Occipital lobe (tissue), 2 donors: ENCODE measurements around the gene LRRC75B. TPM values are rescaled to one million over a fixed set of nuclear protein-coding genes. Genes with fewer than 3 reads are reported as not detected.
A peak's percentile ranks its signal among the peaks of the same experiment; 100 is the strongest.
"Not testable (repeated sequence)": the region's sequence is repeated elsewhere in the genome, so short reads cannot be mapped to it uniquely, and the experiment has no call there.

Experiments
- DNase-seq: peaks from one replicate; lab custom pipeline; 2025; lab: John Stamatoyannopoulos, UW
- total RNA-seq: library from RNA; depleted of rRNA; stranded (reverse); fragments of >200 nt; gene quantifications from one replicate; pipeline ENCODE4 v1.2.3, GENCODE V29; 2014

Gene LRRC75B
- total RNA-seq, 1 donor from 2014 or later = 5.3 TPM

DNA sequence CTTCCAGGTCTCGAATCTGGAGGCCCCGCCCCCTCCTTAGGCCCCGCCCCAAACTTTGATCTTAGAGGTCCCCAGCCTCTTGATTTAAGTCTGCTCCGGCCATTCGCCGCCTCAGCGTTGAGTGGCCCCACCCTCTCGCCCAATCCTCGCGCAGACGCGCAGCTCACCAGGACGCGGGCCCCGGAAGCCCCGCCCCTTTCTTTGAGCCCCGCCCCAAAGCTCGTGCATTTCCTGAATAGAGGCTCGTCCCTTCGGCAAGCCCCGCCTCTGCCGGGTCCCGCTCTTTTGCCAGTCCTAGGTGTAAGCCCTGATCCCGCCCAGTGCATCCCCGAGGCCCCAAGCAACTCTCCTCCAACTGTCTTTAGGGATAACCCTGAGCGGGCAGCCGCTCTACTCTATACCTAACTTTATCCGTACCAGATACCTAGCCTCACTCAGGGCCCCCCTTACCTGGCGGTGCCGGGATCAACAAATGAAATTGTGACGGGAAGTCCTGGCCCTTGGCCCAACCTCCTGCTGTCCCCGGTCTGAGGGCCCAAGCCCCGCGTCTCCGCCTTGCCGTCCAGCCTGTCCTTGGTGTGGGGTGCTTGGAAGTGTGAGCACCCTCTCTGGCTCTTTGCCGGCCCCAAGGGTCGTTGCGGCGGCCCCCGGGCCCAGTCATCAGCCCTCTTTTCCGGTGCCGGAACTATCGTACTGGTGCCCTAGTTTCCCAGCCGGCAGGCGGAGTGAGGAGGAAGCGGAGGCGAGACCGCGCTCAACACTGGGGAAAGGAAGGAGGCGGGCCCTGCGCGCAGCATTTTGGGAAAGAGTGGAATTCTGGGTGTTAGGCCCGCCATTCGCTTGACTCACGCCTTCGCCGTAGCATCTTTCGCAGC, 37.5 kb downstream of the LRRC75B start, which contains the start of gene SNRPD3:
Gene SNRPD3 (plus strand): TSS at position 835 of the 875 bp plus-strand sequence. CDS start 1,676 bp downstream, outside the sequence.
- DNase-seq = peak; percentile 99

DNA sequence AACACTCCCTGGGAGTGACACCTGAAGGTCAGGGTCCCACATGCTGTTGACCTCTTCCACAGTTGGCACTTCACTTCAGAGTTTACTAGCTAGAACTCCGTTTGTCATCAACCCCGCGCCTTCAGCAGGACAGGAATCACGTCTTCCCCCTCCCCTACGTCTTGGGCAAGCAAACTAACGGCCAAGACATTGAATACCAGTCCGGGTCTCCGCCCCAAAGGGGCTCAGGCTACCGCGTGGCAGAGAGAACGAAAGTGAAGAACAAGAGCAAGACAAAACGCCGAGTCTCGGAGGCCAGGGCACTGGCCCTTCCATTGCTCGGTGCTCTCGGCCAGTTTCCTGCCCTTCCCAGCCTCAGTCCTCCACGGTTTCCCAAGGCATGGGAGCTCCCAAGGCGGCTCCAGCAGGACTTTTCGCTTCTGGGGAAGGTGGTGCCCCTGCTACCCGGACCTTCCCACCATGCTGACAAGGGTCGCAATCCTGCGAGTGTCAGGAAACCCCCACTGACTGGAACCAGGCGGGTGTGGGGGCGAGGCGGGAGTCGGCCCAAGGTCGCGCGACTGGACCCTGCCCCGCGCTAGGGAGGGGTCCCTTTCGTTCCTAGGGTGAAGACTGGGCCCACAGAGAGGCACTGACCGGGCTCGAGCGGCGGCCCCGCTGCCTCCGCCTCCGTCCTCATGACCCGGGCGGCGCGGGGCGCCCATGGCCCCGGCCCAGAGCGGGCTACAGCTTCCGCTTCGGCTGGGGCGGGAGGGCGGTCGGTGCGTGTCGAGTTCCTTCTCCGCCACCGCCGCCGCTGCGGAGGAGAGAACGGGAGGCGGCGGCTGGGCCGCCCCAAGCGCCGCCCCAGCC, 38.3 kb downstream of the LRRC75B start, which contains the start of gene GUCD1:
Gene GUCD1 (minus strand): TSS at position 826 of the 852 bp plus-strand sequence. CDS start 147 bp downstream, at position 679.
- DNase-seq = no peak

DNA sequence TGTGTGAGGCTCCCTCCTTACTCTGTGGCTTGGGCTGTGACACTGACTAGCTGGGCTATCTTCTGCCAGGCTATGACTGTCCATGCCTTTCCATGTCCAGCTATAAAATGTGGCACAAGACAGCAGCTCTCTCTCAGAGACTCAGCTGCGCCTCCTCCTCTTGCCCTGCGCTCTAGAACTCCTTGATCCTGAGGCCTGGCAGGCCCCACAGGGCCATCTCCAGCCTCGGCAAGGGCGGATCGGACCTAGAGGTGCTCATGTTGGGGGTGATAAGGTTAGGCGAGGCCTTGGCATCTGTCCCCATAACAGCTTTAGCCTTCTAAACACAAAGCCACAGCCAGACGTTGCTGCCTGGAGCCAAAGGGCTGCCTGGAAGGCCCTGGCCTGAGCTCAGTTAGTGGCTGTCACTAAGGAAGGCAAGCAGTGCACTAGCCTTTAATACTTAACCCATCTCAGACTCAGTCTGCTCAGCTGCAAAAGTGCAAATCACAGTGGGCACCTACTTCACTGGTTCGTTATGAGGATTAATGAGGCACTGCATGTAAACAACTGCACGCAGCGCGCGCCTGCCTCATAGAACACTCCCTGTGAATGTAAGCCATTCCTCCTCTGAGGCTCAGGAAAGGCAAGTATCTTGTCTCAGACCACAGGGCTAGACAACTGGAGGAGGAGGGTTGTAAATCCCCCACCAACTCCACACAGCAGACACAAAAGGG, 39.1 kb downstream of the LRRC75B start:
- no peak for DNase-seq

DNA sequence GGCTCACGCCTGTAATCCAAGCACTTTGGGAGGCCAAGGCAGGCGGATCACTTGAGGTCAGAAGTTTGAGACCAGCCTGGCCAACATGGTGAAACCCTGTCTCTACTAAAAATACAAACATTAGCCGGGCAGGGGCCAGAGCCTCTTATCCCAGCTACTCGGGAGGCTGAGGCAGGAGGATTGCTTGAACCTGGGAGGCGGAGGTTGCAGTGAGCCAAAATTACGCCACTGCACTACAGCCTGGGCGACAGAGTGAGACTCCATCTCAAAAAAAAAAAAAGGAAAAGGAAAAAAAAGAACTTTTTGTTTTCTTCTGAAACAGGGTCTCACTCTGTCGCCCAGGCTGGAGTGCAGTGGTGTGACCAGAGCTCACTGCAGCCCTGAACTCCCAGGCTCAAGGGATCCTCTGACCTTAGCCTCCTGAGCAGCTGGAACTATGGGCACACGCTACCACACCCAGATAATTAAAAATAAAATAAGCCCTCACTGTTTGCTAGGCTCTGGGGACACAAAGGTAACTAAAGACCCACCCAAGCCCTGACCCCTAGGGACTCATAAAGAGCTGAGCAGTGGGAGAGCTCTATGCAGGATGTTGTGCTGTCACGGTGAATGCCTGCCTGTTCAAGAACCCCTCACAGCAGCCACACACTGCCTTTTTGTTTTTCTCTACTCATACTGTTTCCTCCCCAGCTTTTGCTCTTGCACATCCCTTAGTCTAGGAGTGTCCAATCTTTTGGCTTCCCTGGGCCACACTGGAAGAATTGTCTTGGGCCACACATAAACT, 40.2 kb downstream of the LRRC75B start:
- DNase-seq = not testable (repeated sequence)

DNA sequence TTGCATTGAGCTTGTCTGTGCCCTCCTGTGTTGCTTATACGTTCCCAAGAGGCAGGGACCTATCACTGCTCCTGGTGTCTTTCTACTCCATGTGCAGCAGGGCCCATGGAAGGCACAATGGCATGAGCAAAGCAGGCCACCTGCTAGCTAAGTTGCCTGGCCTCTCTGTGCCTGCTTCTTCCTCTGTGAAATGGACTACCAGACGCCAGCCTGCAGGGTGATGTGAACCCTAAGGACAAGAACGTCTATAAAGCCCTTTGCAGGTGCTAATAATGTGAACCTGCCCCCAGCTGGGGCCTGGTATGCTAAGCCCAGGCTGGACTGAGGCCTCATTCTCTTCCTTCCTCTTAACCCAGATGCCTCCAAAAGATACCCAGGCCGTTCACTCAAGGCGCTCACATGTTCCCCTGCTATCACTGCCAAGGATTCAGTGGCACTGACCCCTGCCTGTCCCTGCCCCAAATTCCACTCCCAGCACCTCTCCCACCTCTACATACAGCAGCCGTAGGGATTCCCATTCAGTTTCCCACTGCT, 41.9 kb downstream of the LRRC75B start:
- DNase-seq = no peak

DNA sequence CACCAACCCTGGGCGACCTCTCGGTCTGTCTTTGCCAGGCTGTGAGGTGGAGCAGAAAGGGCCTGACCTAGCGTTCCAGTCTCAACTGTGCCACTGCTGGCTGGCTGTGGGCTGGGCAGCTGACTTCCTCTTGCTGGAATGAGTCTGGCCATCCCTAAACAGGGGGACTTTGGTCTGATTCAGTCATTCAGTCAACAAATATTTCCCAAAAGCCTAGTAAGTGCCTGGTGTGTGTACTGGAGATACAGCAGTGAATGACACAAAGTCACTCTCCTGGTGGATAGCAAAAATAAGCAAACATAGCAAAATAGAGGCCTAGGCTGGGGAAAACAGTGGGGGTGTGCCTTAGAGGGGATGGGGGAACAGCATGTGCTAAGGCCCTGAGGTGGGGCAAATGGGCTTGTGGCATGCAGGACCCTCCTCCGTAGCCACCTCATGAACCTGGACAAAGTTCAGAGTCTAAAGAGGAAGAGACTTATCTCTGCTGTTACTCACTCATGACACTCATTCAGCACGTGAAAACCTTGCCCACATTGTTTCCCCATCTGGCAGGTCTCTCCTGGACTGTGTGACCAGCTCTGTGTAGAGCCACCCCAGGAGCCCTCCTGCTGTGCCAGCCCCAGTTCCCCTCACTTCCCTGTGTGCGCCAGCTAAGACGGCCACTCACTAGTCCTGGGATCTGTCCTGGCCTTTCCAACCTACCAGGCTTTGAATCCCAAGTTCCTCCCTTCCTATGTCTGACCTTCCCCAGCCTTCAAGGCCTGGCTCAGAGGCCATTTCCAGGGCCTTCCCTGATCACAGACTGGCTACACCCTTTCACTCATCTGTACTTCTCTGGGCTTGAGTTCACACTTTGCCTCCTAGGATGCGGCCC, 42.6 kb downstream of the LRRC75B start:
- no peak for DNase-seq

DNA sequence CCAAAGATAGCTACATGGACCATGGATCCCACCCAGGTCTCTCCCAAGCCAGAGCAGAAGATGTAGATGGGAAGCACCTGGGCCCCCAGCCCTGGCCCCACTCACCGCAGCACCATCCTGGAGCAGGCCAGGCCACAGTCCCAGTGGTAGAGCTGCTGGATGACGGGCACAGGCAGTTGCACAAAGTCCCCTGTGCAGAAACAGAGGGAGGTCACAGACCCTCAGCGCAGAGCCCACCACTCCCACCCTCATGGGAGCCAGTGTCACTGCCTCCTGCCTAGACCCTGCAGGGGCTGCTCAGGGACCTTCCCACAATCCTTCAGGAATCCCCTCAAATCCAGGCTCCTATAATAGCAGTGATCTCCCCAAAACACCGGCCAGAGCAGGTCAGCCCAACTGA, 44.1 kb downstream of the LRRC75B start:
- no peak for DNase-seq

DNA sequence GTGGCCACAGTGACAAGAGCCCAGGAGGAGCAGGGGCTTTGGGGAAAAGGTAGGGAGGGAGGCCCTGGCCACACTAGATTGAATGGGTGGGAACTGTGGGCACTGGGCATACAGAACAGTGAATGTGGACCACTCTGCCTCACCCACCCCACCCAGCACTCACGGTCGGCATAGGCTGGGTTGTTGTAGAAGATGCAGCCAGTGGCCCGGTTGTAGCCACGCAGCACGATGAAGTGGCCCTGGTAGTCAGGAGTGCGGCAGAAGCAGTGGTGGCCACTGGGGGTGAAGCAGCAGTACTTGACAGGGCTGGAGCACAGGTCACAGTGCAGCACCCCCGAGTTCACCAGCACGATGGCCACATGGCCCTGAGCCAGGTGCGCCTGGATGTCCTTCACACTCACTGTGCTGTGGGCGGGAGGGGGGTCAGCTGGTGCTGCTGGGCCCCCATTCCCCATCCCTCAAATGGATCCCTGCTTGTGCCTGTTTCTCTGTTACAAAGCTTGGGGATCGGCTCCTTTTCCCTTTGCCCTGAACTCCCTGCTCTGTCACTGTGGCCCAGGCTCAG, 49.1 kb downstream of the LRRC75B start:
- DNase-seq = no peak

DNA sequence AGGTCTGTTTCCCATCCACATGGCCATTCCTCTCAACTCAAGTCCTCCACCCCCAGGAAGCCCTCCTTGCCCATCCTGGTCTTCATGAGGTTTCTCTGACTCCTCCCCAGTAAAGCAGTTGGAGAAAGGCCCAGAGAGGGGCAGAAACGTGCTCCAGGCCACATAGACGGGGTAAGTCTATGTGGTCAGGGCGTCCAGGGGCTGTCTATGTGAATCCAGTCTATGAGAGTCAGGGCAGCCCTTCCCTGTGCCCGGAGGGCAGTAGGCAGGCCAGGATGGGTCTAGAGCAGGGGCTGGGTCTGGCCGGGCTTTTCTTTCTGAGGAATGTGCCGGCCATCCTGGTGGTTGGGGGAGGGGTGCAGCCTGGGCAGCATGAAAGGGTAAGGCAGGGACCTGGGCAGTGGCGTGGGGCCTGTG, 49.7 kb downstream of the LRRC75B start:
- no peak for DNase-seq

DNA sequence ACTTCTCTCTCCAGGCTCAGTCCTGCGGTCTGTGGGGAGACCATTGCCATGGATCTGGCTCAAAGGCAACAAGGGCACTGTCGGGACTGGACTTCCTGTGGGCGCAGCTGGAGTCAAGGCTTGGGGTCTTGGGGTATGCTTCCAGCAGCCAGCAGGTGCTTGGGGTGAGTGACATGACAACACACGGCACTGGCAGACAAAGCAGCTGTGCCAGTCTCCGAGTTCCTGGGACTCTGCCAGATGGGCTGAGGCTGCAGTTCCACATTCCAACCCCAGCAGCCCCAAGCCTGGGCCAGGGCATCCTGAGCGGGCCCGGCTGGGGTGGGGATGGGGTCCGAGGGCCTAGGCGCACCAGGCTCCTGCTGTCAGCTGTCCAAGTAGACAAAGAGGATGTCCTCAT, 50.2 kb downstream of the LRRC75B start:
- no peak for DNase-seq

DNA sequence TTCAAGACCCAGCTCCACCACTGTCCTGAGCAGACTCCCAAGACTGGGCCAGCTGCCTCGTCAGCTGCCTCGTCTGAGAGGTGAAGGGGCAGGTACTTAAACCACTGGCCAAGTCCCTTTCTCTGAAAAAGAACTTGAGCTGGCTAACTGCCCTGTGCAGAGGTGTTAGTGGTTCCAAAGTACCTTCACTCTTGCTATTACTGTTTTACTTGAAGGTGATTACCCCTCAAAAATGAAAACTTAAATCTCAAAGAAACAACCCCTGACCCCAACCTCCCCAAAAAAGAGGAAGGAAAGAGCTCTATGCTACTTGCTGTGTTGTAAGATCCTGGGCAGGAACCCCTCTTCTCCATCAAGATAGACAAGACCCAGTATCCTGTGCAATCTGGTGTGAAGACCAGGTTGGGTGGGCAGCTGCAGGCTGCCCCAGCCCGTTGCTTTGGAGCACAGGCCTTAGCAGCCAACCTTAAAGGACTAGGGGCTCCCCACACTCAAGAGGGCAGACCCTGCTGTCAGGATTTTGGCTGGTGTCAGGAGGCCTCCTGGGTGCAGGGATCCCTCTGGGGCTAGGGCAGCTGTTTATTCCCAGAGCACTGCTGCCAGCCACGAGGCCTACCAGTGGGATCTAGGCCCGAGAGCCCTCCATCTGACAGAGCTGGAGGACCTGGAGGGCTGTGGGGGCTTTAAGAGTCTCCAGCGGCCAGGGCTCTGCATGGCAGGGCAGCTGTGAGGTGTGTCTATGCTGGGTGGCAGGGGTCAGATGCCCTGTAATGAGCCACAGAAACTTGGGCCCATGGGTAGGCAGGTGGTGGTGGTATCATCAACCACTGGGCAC, 51.0 kb downstream of the LRRC75B start:
- no peak for DNase-seq

DNA sequence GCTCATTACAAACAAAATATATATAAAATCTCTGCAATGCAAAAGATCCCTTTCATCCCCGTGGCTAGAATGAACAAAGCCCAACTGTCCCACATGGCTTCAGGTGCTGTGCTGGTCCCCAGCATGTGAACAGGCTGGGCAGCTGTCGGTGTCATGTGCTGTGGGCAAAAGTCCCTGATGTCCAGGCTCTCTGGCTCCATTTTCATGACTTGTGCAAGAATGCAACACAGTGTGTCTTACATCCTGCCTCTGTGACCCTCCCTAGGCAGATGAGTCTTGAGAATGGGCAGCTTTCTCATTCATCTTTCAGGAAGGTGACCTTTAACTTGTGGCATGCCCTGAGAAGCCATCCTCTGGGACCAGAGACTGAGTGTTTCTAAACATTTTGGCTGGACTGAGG, 52.4 kb downstream of the LRRC75B start:
- DNase-seq = no peak

DNA sequence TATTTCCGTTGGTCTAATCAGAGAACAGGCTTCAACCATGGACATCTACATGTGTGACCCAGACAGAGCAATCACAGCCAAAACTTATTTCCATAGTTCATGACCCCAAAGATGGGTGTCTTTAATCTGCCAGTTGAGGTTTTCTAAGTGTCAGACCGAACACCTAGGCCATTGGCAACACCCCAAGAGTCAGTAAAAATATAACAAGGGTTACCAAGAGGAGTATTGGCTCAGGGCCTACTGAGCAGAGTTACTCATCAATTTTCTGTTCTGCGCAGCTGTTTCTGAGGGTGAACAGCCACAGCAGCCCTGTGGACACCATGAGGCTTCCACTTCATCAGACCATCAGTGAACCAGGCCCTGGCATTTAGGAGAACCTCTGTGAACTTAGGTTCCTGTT, 56.8 kb downstream of the LRRC75B start:
- DNase-seq = no peak

Other genes starting within 250 kb of the LRRC75B start
- 8.0 TPM for gene ADORA2A, start 165.5 kb downstream of the LRRC75B start, total RNA-seq
- gene UPB1, start 97.7 kb downstream of the LRRC75B start, total RNA-seq = not detected
- 48.7 TPM for gene GUCD1, start 37.9 kb downstream of the LRRC75B start, total RNA-seq
- 124 TPM for gene SNRPD3, start 37.1 kb downstream of the LRRC75B start, total RNA-seq
- gene GGT1, start 10.1 kb upstream of the LRRC75B start, total RNA-seq = 2.2 TPM
- gene PIWIL3, start 181.6 kb upstream of the LRRC75B start, total RNA-seq = 0.16 TPM
- gene SGSM1, start 213.1 kb upstream of the LRRC75B start, total RNA-seq = 11.4 TPM